Upper lobe of left lung (tissue), 4 donors: Measurements from ENCODE around the gene OCIAD2.

ENCODE experiments used
- POLR2A ChIP-seq, 4 donors: fragments of 450-650 bp; IDR thresholded peaks; one replicate each; pipeline ENCODE4 v1.5.1; 2016 to 2017; ENCODE audit warnings: antibody characterized with exemption in 4 of 4, mild to moderate bottlenecking in 2 of 4
- TF ChIP-seq, protein P1 (sequence below), 6 experiments: fragments of 450-650 bp in 4 of 6; fragments of 200-600 bp in 2 of 6; sonication (generic) in 2 of 6; IDR thresholded peaks; one replicate each; pipeline ENCODE4 v1.5.1; 2016 to 2019; ENCODE audit warnings: antibody characterized with exemption in 6 of 6

DNA sequence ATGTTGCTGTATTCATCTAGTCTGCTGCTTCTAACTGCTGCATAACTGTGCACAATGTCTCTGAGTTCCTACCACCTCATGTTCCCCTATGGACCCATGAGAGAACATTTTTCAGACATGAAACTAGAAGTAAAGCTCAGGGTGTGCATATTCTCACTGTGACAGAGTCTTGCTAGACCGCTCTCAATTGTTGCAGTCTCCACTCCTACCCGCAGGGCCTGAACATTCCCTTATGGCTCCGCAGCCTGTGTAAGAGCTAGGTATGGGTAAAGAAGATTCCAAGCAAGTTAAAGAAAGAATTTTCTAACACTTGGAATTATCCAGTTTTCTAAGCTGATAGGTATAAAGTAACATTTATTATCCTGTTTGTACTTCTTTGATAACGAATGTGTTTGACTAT lies 5.4 kb downstream of the OCIAD2 start:
- no peak for TF ChIP-seq POLR2A (IDR thresholded peaks at IDR 0.05)
- TF ChIP-seq, protein P1, sequence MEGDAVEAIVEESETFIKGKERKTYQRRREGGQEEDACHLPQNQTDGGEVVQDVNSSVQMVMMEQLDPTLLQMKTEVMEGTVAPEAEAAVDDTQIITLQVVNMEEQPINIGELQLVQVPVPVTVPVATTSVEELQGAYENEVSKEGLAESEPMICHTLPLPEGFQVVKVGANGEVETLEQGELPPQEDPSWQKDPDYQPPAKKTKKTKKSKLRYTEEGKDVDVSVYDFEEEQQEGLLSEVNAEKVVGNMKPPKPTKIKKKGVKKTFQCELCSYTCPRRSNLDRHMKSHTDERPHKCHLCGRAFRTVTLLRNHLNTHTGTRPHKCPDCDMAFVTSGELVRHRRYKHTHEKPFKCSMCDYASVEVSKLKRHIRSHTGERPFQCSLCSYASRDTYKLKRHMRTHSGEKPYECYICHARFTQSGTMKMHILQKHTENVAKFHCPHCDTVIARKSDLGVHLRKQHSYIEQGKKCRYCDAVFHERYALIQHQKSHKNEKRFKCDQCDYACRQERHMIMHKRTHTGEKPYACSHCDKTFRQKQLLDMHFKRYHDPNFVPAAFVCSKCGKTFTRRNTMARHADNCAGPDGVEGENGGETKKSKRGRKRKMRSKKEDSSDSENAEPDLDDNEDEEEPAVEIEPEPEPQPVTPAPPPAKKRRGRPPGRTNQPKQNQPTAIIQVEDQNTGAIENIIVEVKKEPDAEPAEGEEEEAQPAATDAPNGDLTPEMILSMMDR (IDR thresholded peaks at IDR 0.05), result no peak
